22Rv1 (cell line): ENCODE results near the gene CDKN1C.

ENCODE experiments used
- H3K27ac ChIP-seq: fragments of 450-650 bp; 2 replicates; pipeline ENCODE4 v1.5.1; 2017
- CTCF ChIP-seq: fragments of 450-650 bp; IDR thresholded peaks from 2 replicates; pipeline ENCODE4 v1.5.1; 2017; ENCODE audit warnings: mild to moderate bottlenecking
- ZFX ChIP-seq: fragments of 450-650 bp; IDR thresholded peaks from 2 replicates; pipeline ENCODE4 v1.6.1; 2017; ENCODE audit warnings: antibody characterized with exemption, borderline replicate concordance

Gene CDKN1C

DNA sequence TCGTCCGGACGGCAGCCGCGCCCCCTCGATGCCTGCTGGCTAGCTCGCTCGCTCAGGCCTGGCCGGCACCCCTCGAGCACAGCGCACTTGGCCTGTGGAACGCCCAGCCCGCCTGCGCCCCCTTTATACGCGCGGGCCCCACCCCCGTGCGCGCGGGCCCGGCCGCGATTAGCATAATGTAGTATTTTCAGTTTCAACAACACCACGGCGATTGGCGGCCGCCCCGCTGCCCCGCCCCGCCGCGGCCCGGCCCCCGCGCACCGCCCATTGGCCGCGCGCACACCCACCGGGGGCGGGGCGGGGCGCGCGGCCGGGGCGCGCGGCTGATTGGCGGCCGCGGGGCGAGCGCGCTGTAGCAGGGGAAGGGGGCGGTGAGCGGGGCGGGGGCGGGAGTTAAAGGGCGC is at the start of gene CDKN1C:
TSS of gene CDKN1C (minus strand) at position 98 of the 404 bp plus-strand sequence. CDS start 319 bp downstream, outside the sequence.
- H3K27ac ChIP-seq = peak within 1 kb of the TSS; percentile 36
- TF ChIP-seq ZFX = no peak
- TF ChIP-seq CTCF = no peak

DNA sequence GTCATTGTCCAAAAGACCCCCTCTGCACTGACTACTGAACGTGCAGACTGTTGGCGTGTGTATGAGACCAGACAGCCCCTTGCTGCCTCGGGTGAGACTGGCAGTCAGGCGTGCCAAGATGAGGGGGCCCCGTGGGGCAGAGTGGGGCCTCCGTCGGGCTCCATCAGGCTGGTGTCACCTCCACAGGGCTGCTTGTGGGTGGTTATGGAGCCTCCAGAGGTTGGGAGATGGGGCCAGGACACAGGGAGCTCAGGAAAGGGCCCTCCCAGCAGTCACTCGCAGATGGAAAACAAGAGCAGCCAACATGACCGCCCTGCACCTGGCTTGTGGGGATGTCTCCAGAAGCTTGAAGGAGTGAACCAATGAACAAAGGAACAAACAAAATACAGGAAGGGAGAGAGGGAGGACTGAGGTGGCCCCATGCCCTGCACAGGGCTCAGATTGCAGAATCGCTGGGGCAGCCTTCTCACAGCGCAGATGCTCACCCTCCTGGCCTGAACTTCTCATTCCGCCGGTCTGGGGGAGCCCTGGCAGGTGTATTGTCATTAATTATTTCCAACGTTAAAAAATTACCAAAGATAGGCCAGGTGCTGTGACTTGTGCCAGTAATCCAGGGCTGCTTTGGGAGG is 49.1 kb upstream of the CDKN1C start:
- TF ChIP-seq ZFX = no peak
- no peak for TF ChIP-seq CTCF
- H3K27ac ChIP-seq = peak overlapping the region; percentile 79; the same call in 1 of the 2 replicates

GRCh38 chr11:2934021-2934550 is 48.5 kb upstream of the CDKN1C start:
- peak overlapping the region; percentile 79 for H3K27ac ChIP-seq
- TF ChIP-seq CTCF = no peak
- TF ChIP-seq ZFX = no peak

- peak overlapping the region; percentile 79 for H3K27ac ChIP-seq
- TF ChIP-seq ZFX (no peak), CTCF (no peak; the same call in 1 of the 2 replicates)
These were observed 47.9 kb upstream of the CDKN1C start for GRCh38 chr11:2933375-2934020.

DNA sequence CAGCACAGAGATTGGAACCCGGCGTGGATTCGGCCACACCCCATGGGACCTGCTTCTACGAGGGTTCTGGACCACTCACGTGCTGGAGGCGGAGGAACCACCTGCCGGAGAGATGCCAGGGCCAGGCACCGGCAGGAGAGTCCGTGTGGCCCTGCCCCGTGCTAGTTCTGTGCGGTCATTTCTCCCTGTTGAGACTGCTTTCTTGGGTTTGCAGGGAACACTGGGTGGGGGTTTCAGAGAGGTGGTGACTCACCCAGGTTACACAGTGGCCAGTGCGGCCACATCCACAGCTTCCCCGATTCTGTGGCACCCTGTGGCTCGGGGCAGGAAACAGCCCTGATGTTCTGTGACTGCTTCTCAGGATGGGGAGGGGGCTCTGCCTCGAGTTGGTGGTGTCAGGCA is 47.3 kb upstream of the CDKN1C start:
- TF ChIP-seq CTCF = no peak
- no peak for TF ChIP-seq ZFX
- H3K27ac ChIP-seq = peak overlapping the region; percentile 79

GRCh38 chr11:2931771-2932738 is 46.5 kb upstream of the CDKN1C start:
- TF ChIP-seq CTCF = no peak
- TF ChIP-seq ZFX = no peak
- peak overlapping the region; percentile 79 for H3K27ac ChIP-seq
